Caki2 (cell line): ENCODE data around the gene FBXW8. TPM values are rescaled to one million over a fixed set of nuclear protein-coding genes. Genes with fewer than 3 reads are reported as not detected.

Source experiments
- DNase-seq: peaks from one replicate; pipeline ENCODE4 v3.0.0-alpha.2; 2015; ENCODE audit warnings: low read depth
- in situ Hi-C: cut with HindIII; loops from 2 replicates; pipeline ENCODE4 v1.10.0; 2016; ENCODE audit warnings: low sequenced_read_pairs, low pct_unique_long_range_greater_than_20kb, mixed read lengths
- total RNA-seq: library from RNA; depleted of rRNA; stranded (reverse); fragments of >200 nt; shearing (Covaris generic); gene quantifications from 2 replicates; pipeline ENCODE4 v1.2.3, GENCODE V29; 2014; ENCODE audit warnings: low replicate concordance

FBXW8 gene
- total RNA-seq, 1 experiment from 2014 or later = 20.9 TPM

GRCh38 chr12:116881877-116882507 is 28.8 kb upstream of the FBXW8 start:
- DNase-seq = no peak
- in situ Hi-C loops = no loop called here

GRCh38 chr12:116882742-116883141 is 28.0 kb upstream of the FBXW8 start:
- in situ Hi-C loops = no loop called here
- DNase-seq = no peak

- in situ Hi-C loops = no loop called here
- no peak for DNase-seq
Observed at GRCh38 chr12:116884871-116885270, 25.9 kb upstream of the FBXW8 start.

- in situ Hi-C loops = no loop called here
- DNase-seq = no peak
Observed at GRCh38 chr12:116885491-116885890, 25.3 kb upstream of the FBXW8 start.

- no peak for DNase-seq
- in situ Hi-C loops = no loop called here
Observed at GRCh38 chr12:116887244-116887643, 23.5 kb upstream of the FBXW8 start.

GRCh38 chr12:116887897-116888296 is 22.9 kb upstream of the FBXW8 start:
- no peak for DNase-seq
- in situ Hi-C loops = no loop called here

- DNase-seq = no peak
- in situ Hi-C loops = no loop called here
Observed at GRCh38 chr12:116890330-116890729, 20.4 kb upstream of the FBXW8 start.

GRCh38 chr12:116891019-116891418 is 19.7 kb upstream of the FBXW8 start:
- DNase-seq = no peak
- in situ Hi-C loops = no loop called here

GRCh38 chr12:116892349-116893140 is 18.2 kb upstream of the FBXW8 start:
- no peak for DNase-seq
- in situ Hi-C loops = no loop called here

- in situ Hi-C loops = no loop called here
Observed at GRCh38 chr12:116894913-116895312, 15.8 kb upstream of the FBXW8 start.

GRCh38 chr12:116896411-116896924 is 14.3 kb upstream of the FBXW8 start:
- no peak for DNase-seq
- in situ Hi-C loops = no loop called here

More at GRCh38 chr12:116894913-116895312, 15.8 kb upstream of the FBXW8 start:
- DNase-seq = no peak

- in situ Hi-C loops = no loop called here
- DNase-seq = no peak
Observed at GRCh38 chr12:116897476-116897875, 13.3 kb upstream of the FBXW8 start.

- no peak for DNase-seq
- in situ Hi-C loops = no loop called here
Observed at GRCh38 chr12:116898669-116899068, 12.1 kb upstream of the FBXW8 start.

- in situ Hi-C loops = no loop called here
- no peak for DNase-seq
Observed at GRCh38 chr12:116901612-116902011, 9.1 kb upstream of the FBXW8 start.

GRCh38 chr12:116903818-116904217 is 6.9 kb upstream of the FBXW8 start:
- in situ Hi-C loops = no loop called here
- DNase-seq = no peak

- no peak for DNase-seq
- in situ Hi-C loops = no loop called here
Observed at GRCh38 chr12:116906285-116906684, 4.5 kb upstream of the FBXW8 start.

GRCh38 chr12:116910280-116910644 is 488 bp upstream of the FBXW8 start:
- DNase-seq = no peak
- in situ Hi-C loops = no loop called here

GRCh38 chr12:116915326-116915725 is 4.6 kb downstream of the FBXW8 start:
- no peak for DNase-seq
- in situ Hi-C loops = no loop called here

GRCh38 chr12:116916122-116916521 is 5.4 kb downstream of the FBXW8 start:
- peak; percentile 38 for DNase-seq
- in situ Hi-C loops = no loop called here

GRCh38 chr12:116916714-116917114 is 6.0 kb downstream of the FBXW8 start:
- in situ Hi-C loops = no loop called here
- peak; percentile 92 for DNase-seq
